CD4-positive, alpha-beta T cell treated with Interleukin-12 subunit alpha and Interleukin-12 subunit beta, for 1 hour (primary cell): ENCODE data around the gene NRARP.

Source experiments
- DNase-seq: peaks from one replicate; pipeline ENCODE4 v3.0.0-alpha.2; 2020

NRARP gene

GRCh38 chr9:137310189-137311052 is 8.3 kb upstream of the NRARP start:
- DNase-seq: no peak

- DNase-seq: no peak
Observed at GRCh38 chr9:137309368-137310188, 7.5 kb upstream of the NRARP start.

GRCh38 chr9:137308057-137308619 is 6.1 kb upstream of the NRARP start:
- no peak for DNase-seq

- DNase-seq: no peak
Observed at GRCh38 chr9:137307255-137308056, 5.4 kb upstream of the NRARP start.

- DNase-seq: no peak
Observed at GRCh38 chr9:137306850-137307254, 4.8 kb upstream of the NRARP start.

GRCh38 chr9:137306066-137306849 is 4.2 kb upstream of the NRARP start:
- no peak for DNase-seq

- DNase-seq: no peak
Observed at GRCh38 chr9:137305798-137306065, 3.7 kb upstream of the NRARP start.

GRCh38 chr9:137305060-137305797 is 3.2 kb upstream of the NRARP start:
- DNase-seq: peak; percentile 61

GRCh38 chr9:137304383-137305059 is 2.5 kb upstream of the NRARP start:
- DNase-seq: no peak

- DNase-seq: no peak
Observed at GRCh38 chr9:137303893-137304382, 1.9 kb upstream of the NRARP start.

GRCh38 chr9:137303151-137303892 is 1.3 kb upstream of the NRARP start:
- no peak for DNase-seq

- no peak for DNase-seq
Observed at GRCh38 chr9:137302449-137303150, 529 bp upstream of the NRARP start.

- DNase-seq: no peak
Observed at GRCh38 chr9:137301081-137301947, 757 bp downstream of the NRARP start.

- no peak for DNase-seq
Observed at GRCh38 chr9:137300567-137301080, 1.4 kb downstream of the NRARP start.

GRCh38 chr9:137299938-137300337 is 2.1 kb downstream of the NRARP start:
- no peak for DNase-seq

GRCh38 chr9:137299203-137299565 is 2.9 kb downstream of the NRARP start:
- DNase-seq: no peak

GRCh38 chr9:137298401-137299202 is 3.5 kb downstream of the NRARP start:
- no peak for DNase-seq
